Glomerular visceral epithelial cell (primary cell): Measurements from ENCODE around the gene RPS14.
"Not testable (repeated sequence)": the region's sequence is repeated elsewhere in the genome, so short reads cannot be mapped to it uniquely, and the experiment has no call there.

Source experiments
- DNase-seq: peaks from one replicate; pipeline ENCODE4 v3.0.0-alpha.2; 2016; ENCODE audit errors: extremely low spot score

RPS14 gene

GRCh38 chr5:150446088-150446487 is 3.5 kb downstream of the RPS14 start:
- no peak for DNase-seq

GRCh38 chr5:150444770-150445169 is 4.8 kb downstream of the RPS14 start:
- DNase-seq = no peak

- no peak for DNase-seq
Measured at GRCh38 chr5:150443242-150444075, 6.1 kb downstream of the RPS14 start.

DNA sequence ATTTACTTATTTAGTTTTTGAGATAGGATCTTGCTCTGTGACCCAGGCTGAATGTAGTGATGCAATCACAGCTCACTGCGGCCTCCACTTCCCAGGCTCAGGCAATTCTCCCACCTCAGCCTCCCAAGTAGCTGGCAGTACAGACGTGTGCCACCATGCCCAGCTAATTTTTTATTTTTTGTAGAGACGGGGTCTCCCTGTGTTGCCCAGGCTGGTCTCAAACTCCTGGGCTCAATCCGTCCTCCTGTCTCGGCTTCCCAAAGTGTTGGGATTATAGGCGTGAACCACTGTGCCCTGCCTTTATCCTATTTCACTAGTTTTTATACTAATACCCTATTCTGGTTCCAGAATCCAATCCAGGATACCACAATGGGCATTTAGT is 6.8 kb downstream of the RPS14 start:
- no peak for DNase-seq

DNA sequence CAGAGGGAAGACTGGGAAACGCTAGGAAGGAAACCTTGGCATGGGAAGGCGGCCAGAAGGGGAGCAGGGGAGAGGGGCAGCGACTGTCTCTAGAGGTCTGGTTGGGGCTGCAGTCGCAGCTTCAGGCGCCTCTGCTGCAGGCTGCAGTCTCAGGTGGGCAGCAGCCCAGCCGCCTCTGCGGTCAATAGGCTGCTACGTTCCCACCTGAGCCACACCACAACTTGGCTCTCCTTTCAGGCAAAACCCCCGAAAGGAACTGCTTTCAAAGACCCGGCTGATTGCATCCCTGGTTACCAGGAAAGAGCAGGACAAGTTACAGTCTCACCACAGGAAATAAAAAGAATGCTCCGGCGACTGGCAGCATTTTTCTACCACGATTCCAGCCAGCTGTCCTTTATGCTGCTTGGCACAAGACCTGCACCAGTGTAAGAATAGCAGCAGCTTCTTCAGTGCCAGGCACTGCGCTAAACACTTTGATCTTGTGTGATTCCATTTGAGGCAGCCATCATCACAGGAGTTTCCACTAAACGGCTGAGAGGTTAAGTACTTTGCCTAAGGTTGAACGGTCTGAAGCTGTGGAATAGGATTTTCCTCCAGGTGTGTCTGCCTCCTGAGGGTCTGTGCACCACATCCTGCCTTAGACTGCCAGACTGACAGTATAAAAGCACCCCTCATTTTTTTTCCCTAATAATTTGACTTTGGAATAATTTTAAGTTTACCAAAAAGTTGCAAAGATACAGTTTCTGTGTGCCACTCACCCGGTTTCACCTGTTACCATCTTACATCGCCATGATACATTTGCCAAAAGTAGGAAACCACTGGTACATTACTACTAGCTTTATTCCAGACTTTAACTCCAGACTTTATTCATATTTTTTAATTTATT is 7.5 kb downstream of the RPS14 start:
- no peak for DNase-seq

- no peak for DNase-seq
Measured at GRCh38 chr5:150440948-150441812, 8.4 kb downstream of the RPS14 start.

GRCh38 chr5:150438873-150439546 is 10.5 kb downstream of the RPS14 start:
- DNase-seq = peak; percentile 39

- DNase-seq = peak; percentile 92
Measured at GRCh38 chr5:150436141-150436680, 13.3 kb downstream of the RPS14 start.

DNA sequence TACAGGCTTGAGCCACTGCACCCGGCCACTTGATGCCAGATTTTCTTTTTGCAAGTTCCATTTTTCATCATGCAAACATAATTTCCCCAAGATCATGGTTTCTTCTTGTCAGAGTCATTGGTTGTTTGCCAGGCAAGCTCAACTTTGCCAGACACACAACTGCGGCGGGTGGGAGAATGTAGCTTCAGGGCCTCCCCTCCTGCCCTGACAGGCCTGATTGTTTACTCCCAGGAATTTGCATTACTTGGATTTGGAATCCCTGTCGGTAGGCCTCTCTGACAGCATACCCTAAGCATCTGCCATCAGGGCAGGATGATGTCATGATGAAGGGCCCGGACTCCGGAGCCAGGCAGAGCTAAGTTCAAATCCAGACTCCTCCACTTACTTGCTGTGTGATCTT is 15.1 kb downstream of the RPS14 start:
- no peak for DNase-seq

GRCh38 chr5:150431574-150431973 is 18.0 kb downstream of the RPS14 start:
- DNase-seq = no peak

DNA sequence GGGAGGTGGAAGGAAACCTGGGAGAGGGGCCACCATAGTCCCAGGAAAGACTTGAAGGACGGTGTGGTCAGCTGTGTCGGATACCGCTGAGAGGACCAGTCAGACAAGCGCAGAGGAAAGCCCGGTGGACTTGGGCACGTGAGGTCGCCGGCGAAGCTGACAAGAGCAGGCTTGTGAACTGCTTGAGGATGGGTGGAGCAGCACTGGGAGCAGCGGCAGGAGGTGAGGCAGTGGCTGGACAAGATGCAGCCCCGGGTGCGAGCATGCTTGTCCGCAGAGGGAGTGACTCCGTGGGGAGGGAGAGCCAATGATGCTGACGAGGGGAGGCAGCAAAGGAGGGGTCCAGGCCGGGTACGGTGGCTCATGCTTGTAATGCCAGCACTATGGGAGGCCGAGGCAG is 18.5 kb downstream of the RPS14 start:
- no peak for DNase-seq

DNA sequence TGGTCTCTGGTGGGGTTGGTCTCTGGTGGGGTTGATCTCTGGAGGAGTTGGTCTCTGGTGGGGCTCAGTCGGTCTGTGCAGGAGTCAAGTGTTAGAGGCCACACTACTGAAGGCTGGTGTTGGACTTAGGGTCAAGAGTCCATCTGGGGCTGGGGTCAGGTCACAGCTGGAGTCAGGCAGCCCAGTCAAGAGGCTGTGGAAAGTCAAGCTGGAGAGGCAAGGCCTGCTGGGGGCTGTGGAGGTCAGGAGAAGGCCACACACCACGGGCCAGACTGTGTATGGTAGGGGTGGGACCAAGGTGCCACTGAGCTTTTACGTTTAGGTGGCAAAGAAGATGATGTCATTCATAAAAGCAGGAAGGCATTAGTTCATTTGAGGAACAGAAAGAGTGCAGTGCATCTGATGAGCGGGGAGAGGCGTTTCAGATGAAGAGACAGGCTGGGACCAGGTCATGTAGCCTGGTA is 20.1 kb downstream of the RPS14 start:
- DNase-seq = no peak

DNA sequence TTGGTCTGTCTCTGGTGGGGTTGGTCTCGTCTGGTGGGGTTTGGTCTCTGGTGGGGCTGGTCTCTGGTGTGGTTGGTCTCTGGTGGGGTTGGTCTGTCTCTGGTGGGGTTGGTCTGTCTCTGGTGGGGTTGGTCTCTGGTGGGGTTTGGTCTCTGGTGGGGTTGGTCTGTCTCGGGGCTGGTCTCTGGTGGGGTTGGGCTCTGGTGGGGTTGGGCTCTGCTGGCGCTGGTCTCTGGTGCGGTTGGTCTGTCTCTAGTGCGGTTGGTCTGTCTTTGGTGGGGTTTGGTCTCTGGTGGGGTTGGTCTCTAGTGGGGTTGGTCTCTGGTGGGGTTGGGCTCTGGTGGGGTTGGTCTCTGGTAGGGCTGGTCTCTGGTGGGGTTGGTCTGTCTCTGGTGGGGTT is 20.6 kb downstream of the RPS14 start:
- DNase-seq = no peak

DNA sequence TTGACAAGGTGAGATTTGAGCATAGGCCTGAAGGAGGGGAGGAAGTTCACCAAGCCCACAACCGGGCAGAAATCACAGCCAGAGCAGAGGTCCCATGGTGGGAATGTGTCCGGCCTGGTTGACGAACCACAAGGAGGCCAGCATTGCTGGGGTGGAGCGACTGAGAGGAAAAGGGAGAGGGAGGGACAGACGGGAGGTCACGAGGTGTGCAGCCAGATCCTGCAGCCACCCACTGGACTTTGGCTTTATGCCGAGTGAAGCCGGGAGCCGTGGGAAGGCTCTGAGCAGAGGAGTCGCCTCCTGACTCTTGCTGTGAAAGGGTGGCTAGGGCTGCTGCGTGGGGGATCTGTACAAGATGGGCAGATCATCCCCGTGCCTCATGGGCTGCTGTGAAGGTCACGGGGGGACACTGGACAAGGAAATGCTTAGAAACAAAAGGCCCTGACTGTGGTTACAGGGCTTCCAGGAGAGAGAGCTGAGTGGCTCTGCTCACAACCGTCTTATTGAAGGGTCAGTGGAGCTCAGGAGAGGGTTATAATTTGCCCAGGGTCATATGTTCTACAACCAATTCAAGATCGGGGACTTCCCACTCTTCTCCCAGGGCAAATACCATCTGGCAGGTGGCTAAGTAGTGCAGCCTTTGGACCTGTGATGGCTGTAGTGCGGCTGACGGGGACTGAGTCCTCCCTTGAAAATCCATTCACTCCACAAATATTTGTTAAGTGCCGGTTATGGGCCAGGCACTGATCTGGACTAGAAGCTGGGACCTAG is 21.2 kb downstream of the RPS14 start:
- DNase-seq = peak; percentile 73

DNA sequence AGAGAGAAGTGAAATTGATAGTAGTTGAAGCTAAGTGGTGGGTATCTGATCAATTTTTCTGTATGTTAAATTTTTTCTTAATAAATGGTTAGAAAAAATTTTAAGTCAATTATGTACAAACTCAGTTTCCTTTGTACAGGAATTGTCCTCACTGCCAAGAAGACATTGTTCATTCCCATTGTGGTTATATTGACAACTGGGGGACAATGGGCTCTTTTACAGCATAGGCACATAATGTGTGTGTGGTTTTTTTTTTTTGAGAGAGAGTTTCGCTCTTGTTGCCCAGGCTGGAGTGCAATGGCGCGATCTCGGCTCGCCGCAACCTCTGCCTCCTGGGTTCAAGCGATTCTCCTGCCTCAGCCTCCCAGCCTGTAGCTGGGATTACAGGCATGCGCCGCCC is 23.4 kb downstream of the RPS14 start:
- DNase-seq = not testable (repeated sequence)

DNA sequence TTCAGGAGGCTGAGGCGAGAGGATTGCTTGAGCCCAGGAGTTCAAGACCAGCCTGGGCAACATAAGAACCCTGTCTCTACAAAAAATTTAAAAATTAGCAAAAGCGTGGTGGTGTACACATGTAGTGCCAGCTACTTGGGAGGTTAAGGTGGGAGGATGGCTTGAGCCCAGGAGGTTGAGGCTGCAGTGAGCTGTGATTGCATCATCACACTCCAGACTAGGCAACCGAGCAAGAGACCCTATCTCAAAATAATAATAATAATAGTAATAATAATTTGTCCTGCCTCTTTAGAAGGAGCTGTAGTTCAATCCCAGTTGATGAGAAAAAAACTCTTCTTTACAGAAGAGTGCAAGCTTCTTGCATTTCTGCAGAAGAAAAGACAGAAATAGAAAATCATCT is 26.8 kb downstream of the RPS14 start:
- DNase-seq = no peak

DNA sequence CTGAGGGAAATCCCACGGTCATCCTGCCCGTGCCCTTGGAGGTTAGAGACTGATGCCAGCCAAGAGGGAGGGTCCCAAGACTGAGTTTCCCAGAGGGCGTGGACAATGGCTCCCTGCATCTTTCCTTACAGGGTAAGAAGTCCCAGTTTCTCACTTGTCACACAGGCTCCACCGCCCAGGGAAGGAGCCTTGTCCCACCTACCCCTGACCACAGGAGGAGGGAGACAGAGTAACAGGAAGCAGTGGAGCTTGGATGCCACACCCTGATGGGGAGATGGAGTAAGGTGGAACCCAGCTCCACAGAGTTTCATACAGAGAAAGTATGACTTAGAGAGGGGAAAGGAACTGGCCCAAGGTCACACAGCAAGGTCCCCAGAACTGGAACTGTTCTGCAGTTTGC is 27.5 kb downstream of the RPS14 start:
- no peak for DNase-seq

DNA sequence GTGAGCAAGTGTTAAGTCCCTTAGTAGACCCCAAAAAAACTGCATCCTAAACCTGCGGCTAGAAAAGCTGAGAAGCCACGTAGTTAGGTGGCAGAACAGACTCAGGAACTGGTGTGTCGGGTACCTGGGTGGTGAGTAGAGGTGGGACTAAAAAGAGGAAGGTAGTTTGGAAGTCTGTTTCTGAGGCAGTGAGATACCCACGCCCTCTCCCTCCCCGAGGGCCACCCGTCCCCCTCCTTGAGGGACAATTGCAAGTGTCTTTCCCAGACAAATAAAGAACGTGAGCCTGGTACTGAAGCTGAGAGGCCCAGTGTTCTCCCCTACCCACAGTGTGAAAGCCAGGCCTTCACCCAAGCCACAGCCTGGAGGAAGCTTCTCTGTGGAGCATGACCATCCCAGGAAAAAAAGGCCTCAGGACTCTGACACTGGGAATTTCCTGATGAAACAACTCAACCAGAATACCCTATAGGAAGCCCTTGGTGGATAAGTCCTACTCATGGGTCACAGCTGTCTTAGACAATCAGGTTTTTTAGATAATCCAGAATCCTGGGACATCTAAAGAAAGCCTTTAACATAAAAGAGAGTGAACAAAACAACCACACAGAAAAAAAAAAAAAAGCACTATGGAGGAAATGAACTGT is 29.8 kb downstream of the RPS14 start:
- peak; percentile 43 for DNase-seq

DNA sequence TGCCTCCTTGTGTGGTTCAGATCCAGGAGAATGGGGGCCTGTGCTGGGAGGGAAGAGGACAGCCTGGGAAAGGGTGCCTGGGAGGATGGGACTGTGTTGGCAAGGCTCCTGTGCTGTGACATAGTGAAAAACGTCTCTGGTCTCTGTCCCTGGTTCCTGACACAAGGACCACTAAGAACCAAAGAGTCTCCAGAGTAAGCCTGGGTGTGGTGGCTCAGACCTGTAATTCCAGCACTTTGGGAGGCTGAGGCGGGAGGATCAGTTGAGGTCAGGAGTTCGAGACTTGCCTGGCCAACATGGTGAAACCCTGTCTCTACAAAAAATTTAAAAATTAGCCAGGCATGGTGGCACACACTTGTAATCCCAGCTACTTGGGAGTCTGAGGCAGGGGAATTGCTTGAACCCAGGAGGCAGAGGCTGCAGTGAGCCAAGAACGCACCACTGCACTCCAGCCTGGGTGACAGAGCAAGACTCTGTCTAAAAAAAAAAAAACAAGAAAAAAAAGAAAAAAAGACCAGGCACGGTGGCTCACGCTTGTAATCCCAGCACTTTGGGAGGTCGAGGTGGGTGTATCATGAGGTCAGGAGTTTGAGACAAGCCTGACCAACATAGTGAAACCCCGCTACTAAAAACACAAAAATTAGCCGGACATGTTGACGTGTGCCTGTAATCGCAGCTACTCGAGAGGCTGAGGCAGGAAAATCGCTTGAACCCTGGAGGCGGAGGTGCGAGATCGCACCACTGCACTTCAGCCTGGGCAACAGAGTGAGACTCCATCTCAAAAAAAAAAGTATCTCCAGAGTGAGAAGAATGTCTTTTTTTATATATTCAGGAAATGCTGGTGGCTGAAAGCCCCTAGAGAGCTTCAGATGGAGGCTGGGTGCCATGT is 35.4 kb downstream of the RPS14 start:
- not testable (repeated sequence) for DNase-seq
